PC-3 (cell line): ENCODE data around the gene SLIT1. TPM values are rescaled to one million over a fixed set of nuclear protein-coding genes. Genes with fewer than 3 reads are reported as not detected.

ENCODE experiments used
- ATAC-seq: fragments of 200-7000 bp; cut with Tn5 transposase; 2 replicates; pipeline ENCODE4 v1.9.1; 2020; ENCODE audit warnings: mild to moderate bottlenecking, moderate library complexity
- BruUV-seq: library from RNA; stranded (reverse); fragments of 400-500 nt; replicated peaks from 2 replicates; lab custom pipeline; 2021; lab: Mats Ljungman, UMichigan
- CTCF ChIA-PET: fragments of 300-600 bp; sonication (Branson Sonifier 250); formaldehyde crosslinking; loops from one replicate; lab custom pipeline; 2022; ENCODE audit warnings: antibody characterized with exemption; lab: Charles Lee
- POLR2A ChIA-PET: fragments of 300-600 bp; sonication (Branson Sonifier 250); formaldehyde crosslinking; loops from one replicate; lab custom pipeline; 2022; ENCODE audit warnings: antibody characterized with exemption; ENCODE audit not compliant: unreplicated experiment; lab: Charles Lee
- DNase-seq: peaks from one replicate; pipeline ENCODE4 v3.0.0-alpha.2; 2015
- H2AFZ ChIP-seq: fragments of 300-600 bp; sonication (generic); 2 replicates; pipeline ENCODE4 v1.6.0; 2016; ENCODE audit warnings: antibody characterized with exemption, low read length
- H3F3A ChIP-seq: fragments of 300-600 bp; sonication (generic); one replicate; pipeline ENCODE4 v1.6.0; 2017; ENCODE audit warnings: antibody characterized with exemption, low read length, control low read depth, mild to moderate bottlenecking; ENCODE audit not compliant: unreplicated experiment
- H3K27ac ChIP-seq: fragments of 300-600 bp; sonication (generic); 2 replicates; pipeline ENCODE4 v1.5.1; 2016; ENCODE audit warnings: mild to moderate bottlenecking, low read length
- H3K27me3 ChIP-seq: fragments of 300-600 bp; sonication (generic); 2 replicates; pipeline ENCODE4 v1.6.1; 2016; ENCODE audit warnings: low read length, mixed read lengths
- H3K36me3 ChIP-seq: fragments of 300-600 bp; sonication (generic); 2 replicates; pipeline ENCODE4 v1.6.1; 2016; ENCODE audit warnings: low read depth, mixed run types, low read length, mixed read lengths
- H3K4me1 ChIP-seq: fragments of 300-600 bp; sonication (generic); 2 replicates; pipeline ENCODE4 v1.5.1; 2016; ENCODE audit warnings: low read length; ENCODE audit not compliant: insufficient read depth
- H3K4me2 ChIP-seq: fragments of 300-600 bp; sonication (generic); 2 replicates; pipeline ENCODE4 v1.6.0; 2016; ENCODE audit warnings: low read length
- H3K4me3 ChIP-seq: fragments of 300-600 bp; sonication (generic); 2 replicates; pipeline ENCODE4 v1.5.1; 2016; ENCODE audit warnings: mild to moderate bottlenecking, low read length, mixed read lengths
- H3K79me2 ChIP-seq: fragments of 300-600 bp; sonication (generic); 2 replicates; pipeline ENCODE4 v1.6.1; 2017; ENCODE audit warnings: low read length, mixed read lengths
- H3K9ac ChIP-seq: fragments of 300-600 bp; sonication (generic); 2 replicates; pipeline ENCODE4 v1.6.0; 2016; ENCODE audit warnings: mild to moderate bottlenecking, low read length
- H3K9me2 ChIP-seq: fragments of 300-600 bp; sonication (generic); replicated peaks from 2 replicates; pipeline ENCODE4 v1.6.1; 2016; ENCODE audit warnings: mixed run types, low read length, mixed read lengths
- H3K9me3 ChIP-seq: fragments of 300-600 bp; sonication (generic); 2 replicates; pipeline ENCODE4 v1.6.1; 2016; ENCODE audit warnings: low read length, mixed read lengths
- H4K20me1 ChIP-seq: fragments of 300-600 bp; sonication (generic); 2 replicates; pipeline ENCODE4 v1.6.1; 2016; ENCODE audit warnings: low read length, mixed read lengths
- CTCF ChIP-seq: fragments of 300-600 bp; sonication (generic); conservative IDR thresholded peaks from 2 replicates; pipeline ENCODE4 v1.5.1; 2017; ENCODE audit warnings: antibody characterized with exemption, low read depth, mild to moderate bottlenecking, low read length
- EZH2 ChIP-seq: fragments of 300-600 bp; sonication (generic); IDR thresholded peaks from one replicate; pipeline ENCODE4 v1.6.1; 2017; ENCODE audit warnings: antibody characterized with exemption, mild to moderate bottlenecking, low read length; ENCODE audit not compliant: unreplicated experiment
- EZH2phosphoT487 ChIP-seq: fragments of 300-600 bp; sonication (generic); IDR thresholded peaks from 2 replicates; pipeline ENCODE4 v1.6.1; 2018; ENCODE audit warnings: mild to moderate bottlenecking, antibody characterized with exemption, low read length, borderline replicate concordance
- intact Hi-C: fragments of 100-400 bp; cut with micrococcal nuclease; formaldehyde crosslinking; loops from 2 replicates; pipeline ENCODE4 v1.9.0; 2023
- total RNA-seq: library from RNA; depleted of rRNA; stranded (reverse); fragments of >200 nt; gene quantifications from 2 replicates; pipeline ENCODE4 v1.2.3, GENCODE V29; 2014

Gene SLIT1
- total RNA-seq, 1 experiment from 2014 or later: not detected

GRCh38 chr10:97131666-97132065, 54.1 kb downstream of the SLIT1 start:
- BruUV-seq: no TSS peak
- H3K4me1 ChIP-seq: no peaks in the 10 kb centered on the region
- intact Hi-C loops: no loop called here
- no peaks in the 10 kb centered on the region for H3K36me3 ChIP-seq
- no peak for ATAC-seq
- no peak overlapping the region for H3K4me3 ChIP-seq
- H3K27ac ChIP-seq: no peak overlapping the region
- H3K9me3 ChIP-seq: no peaks in the 10 kb centered on the region
- H4K20me1 ChIP-seq: no peaks in the 10 kb centered on the region
- no peak overlapping the region for H2AFZ ChIP-seq
- ChIA-PET POLR2A (no interaction called here), CTCF (interaction anchor here (0.5 kb wide), 1 partner anchor 78 kb away, joined by 9 read pairs; no protein-coding TSS in a partner anchor)
- no peaks in the 10 kb centered on the region for H3K79me2 ChIP-seq
- no peaks in the 10 kb centered on the region for H3F3A ChIP-seq
- no peak for DNase-seq
- peaks cover under 1% of the 10 kb centered on the region; the same call in 1 of the 2 replicates for H3K27me3 ChIP-seq
- H3K9me2 ChIP-seq: no peaks in the 10 kb centered on the region
- no peak overlapping the region for H3K4me2 ChIP-seq
- no peak overlapping the region for H3K9ac ChIP-seq
- TF ChIP-seq EZH2 (no peak), EZH2phosphoT487 (no peak), CTCF (no peak)

- H3K4me3 ChIP-seq: no peak overlapping the region
- no peak overlapping the region for H3K9ac ChIP-seq
- no peak for DNase-seq
- no peaks in the 10 kb centered on the region for H3K79me2 ChIP-seq
- H3K4me1 ChIP-seq: no peaks in the 10 kb centered on the region
- H3K27me3 ChIP-seq: peaks cover 6% of the 10 kb centered on the region; the same call in 1 of the 2 replicates
- TF ChIP-seq EZH2 (no peak), EZH2phosphoT487 (no peak)
- no peak overlapping the region for H3K27ac ChIP-seq
- H2AFZ ChIP-seq: no peak overlapping the region
- H3K9me2 ChIP-seq: no peaks in the 10 kb centered on the region
- H3K4me2 ChIP-seq: no peak overlapping the region
- no peaks in the 10 kb centered on the region for H3F3A ChIP-seq
- POLR2A ChIA-PET: no interaction called here
- H3K36me3 ChIP-seq: no peaks in the 10 kb centered on the region
- no peaks in the 10 kb centered on the region for H4K20me1 ChIP-seq
- intact Hi-C loops: no loop called here
- no peak for ATAC-seq
- no peaks in the 10 kb centered on the region for H3K9me3 ChIP-seq
- BruUV-seq: no TSS peak
- CTCF ChIA-PET: interaction anchor here (0.5 to 0.6 kb wide), 2 partner anchors 79 kb away, joined by 4 to 9 read pairs; no protein-coding TSS in a partner anchor
Observed at GRCh38 chr10:97131181-97131628, 54.6 kb downstream of the SLIT1 start.

- intact Hi-C loops: no loop called here
- Histone ChIP-seq H3K9ac (no peak overlapping the region), H3K36me3 (no peaks in the 10 kb centered on the region), H3K27me3 (peaks cover 7% of the 10 kb centered on the region; the same call in 1 of the 2 replicates), H3K9me3 (no peaks in the 10 kb centered on the region), H3K4me3 (no peak overlapping the region), H3F3A (no peaks in the 10 kb centered on the region), H3K4me1 (no peaks in the 10 kb centered on the region), H3K9me2 (no peaks in the 10 kb centered on the region), H3K4me2 (no peak overlapping the region), H4K20me1 (no peaks in the 10 kb centered on the region), H2AFZ (no peak overlapping the region), H3K79me2 (no peaks in the 10 kb centered on the region), H3K27ac (no peak overlapping the region)
- ATAC-seq (no peak), DNase-seq (no peak)
- no peak for TF ChIP-seq CTCF
- no peak for TF ChIP-seq EZH2phosphoT487
- TF ChIP-seq EZH2: no peak
- no TSS peak for BruUV-seq
- ChIA-PET POLR2A (no interaction called here), CTCF (no interaction called here)
Observed at GRCh38 chr10:97129666-97130065, 56.1 kb downstream of the SLIT1 start.
